22Rv1 (cell line): ENCODE data around the gene PTGES3.

Source experiments
- ZFX ChIP-seq: fragments of 450-650 bp; IDR thresholded peaks from 2 replicates; pipeline ENCODE4 v1.6.1; 2017; ENCODE audit warnings: antibody characterized with exemption, borderline replicate concordance
- TF ChIP-seq, protein P1 (sequence below): fragments of 450-650 bp; IDR thresholded peaks from 2 replicates; pipeline ENCODE4 v1.5.1; 2017; ENCODE audit warnings: mild to moderate bottlenecking

DNA sequence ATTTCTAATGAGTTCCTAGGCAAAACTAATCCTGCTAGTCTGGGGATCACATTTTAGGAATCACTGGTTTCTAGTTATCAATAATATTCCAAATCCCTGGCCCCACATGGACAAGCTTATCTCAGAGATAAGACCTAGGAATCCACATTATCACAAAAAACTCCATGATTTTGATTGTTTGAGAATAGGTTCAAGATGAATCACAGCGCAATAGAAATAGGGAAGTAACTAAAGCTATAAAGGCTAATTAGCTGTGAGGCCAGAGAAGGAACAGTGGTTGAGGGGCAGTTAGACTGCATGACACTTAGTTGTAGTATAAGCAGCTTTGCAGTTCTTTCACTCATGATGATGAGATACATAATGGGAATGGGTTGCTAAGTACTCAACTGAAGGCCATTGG, 29.2 kb downstream of the PTGES3 start:
- TF ChIP-seq, protein P1, sequence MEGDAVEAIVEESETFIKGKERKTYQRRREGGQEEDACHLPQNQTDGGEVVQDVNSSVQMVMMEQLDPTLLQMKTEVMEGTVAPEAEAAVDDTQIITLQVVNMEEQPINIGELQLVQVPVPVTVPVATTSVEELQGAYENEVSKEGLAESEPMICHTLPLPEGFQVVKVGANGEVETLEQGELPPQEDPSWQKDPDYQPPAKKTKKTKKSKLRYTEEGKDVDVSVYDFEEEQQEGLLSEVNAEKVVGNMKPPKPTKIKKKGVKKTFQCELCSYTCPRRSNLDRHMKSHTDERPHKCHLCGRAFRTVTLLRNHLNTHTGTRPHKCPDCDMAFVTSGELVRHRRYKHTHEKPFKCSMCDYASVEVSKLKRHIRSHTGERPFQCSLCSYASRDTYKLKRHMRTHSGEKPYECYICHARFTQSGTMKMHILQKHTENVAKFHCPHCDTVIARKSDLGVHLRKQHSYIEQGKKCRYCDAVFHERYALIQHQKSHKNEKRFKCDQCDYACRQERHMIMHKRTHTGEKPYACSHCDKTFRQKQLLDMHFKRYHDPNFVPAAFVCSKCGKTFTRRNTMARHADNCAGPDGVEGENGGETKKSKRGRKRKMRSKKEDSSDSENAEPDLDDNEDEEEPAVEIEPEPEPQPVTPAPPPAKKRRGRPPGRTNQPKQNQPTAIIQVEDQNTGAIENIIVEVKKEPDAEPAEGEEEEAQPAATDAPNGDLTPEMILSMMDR: no peak
- no peak for TF ChIP-seq ZFX
